Subcutaneous adipose tissue (tissue), 4 donors: ENCODE measurements around the gene HERC4. TPM values are rescaled to one million over a fixed set of nuclear protein-coding genes. Genes with fewer than 3 reads are reported as not detected.

Experiments used
- total RNA-seq, 4 donors: library from RNA; depleted of rRNA; stranded (reverse); fragments of >200 nt; gene quantifications; one replicate each; pipeline ENCODE4 v1.1.0, GENCODE V29; 2016
- TF ChIP-seq, protein P1 (sequence below): fragments of 450-650 bp; IDR thresholded peaks from one replicate; pipeline ENCODE4 v1.5.1; 2016; ENCODE audit warnings: low read depth, mild to moderate bottlenecking, control low read depth, antibody characterized with exemption, moderate library complexity

HERC4 gene
- total RNA-seq, 4 donors from 2014 or later: 57.7 to 80.8 (median 75.2) TPM

DNA sequence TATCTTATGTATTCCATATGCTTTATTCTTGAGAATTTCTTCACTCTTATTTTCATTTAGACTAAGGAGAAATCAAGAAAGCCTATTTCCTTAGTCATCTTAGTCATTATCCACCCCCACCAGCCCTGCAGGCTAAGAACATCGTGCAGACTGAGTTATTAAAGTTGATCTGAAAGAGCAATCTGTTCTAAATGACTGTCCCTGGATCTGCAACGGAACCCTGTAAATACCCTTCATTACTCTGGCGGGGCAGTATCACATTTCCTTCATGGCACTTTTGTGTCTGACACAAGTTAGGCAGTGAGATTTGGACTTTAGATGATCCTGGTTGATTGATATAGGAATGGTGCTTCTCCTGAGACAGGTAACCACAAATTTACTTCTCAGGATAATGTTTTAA is 30.7 kb upstream of the HERC4 start:
- TF ChIP-seq, protein P1, sequence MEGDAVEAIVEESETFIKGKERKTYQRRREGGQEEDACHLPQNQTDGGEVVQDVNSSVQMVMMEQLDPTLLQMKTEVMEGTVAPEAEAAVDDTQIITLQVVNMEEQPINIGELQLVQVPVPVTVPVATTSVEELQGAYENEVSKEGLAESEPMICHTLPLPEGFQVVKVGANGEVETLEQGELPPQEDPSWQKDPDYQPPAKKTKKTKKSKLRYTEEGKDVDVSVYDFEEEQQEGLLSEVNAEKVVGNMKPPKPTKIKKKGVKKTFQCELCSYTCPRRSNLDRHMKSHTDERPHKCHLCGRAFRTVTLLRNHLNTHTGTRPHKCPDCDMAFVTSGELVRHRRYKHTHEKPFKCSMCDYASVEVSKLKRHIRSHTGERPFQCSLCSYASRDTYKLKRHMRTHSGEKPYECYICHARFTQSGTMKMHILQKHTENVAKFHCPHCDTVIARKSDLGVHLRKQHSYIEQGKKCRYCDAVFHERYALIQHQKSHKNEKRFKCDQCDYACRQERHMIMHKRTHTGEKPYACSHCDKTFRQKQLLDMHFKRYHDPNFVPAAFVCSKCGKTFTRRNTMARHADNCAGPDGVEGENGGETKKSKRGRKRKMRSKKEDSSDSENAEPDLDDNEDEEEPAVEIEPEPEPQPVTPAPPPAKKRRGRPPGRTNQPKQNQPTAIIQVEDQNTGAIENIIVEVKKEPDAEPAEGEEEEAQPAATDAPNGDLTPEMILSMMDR: no peak

DNA sequence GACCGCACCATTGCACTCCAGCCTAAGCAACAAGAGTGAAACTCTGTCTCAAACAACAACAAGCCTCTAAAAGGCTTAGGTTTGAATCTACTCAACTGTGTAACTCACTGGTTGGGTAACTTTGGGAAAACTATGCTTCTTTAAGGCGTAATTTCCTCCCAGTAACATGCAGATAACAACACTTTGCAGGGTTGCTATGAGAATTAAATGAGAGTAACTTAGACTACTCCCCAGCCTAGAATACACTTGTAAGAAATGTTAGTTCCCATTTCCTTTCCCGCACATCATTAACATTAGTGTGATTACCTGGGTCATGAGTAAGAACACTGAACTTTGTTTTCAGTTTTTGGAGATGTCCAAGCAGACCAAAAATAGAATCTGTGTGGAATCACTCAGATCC is 28.8 kb upstream of the HERC4 start:
- TF ChIP-seq, protein P1: no peak

DNA sequence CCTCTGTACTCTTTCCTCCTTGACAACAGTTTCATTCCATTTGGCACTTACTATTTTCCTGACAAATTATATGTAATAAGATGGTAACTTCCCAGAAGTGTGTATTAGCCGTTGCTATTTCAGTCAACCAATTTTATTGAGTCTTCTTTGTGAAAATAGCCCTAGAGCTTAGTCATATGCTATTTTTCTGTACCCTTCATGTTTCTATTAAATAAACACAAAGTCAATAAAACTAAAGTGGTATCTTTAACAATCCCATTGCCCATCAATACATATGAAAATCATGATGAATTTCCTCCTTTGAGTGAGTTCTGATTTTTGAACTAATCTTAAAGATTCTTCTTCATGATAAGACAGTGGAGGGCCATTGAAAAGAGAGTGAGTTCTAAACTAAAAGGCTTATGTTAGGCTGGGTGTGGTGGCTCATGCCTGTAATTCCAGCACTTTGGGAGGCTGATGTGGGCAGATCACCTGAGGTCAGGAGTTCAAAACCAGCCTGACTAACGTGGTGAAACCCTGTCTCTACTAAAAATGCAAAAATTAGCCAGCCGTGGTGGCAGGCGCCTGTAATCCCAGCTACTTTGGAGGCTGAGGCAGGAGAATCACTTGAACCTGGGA is 28.3 kb upstream of the HERC4 start:
- TF ChIP-seq, protein P1: no peak

DNA sequence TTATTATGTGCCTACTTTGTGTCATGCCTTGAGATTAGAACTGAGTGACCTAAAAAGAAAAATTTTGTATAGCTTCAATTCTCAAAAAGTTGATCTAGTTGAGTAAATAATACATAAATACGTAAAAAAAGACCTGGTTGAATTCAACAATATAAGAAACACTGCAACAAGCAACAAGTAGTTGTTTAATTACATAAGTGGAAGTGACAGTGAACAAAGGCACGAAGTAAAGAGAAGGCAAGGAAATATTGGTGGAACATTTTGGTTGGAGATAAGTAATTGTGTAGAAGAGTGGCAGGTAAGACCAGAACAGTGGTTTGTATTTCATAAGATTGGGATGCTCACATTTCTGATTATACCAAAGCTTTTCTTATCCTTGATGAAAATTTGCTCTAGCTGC is 26.0 kb upstream of the HERC4 start:
- TF ChIP-seq, protein P1: no peak

DNA sequence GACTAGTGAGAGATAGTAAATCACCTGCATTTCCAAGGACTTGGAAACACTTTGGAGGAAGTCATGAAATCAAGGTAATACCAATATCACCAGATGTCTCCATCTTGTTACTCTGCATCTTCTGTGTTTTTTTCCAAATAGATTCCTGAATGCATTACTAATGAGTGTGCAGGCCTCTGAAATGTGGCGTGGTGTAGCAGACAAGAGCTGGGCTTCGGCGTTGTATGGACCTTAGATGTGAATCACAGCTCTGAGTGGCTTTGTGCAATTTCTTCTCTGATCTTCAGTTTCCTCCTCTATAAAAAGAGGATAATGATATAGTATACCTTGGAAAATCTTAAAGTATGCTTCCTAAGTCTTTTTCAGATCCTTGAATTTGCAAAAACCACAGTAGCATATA is 24.7 kb upstream of the HERC4 start:
- TF ChIP-seq, protein P1: no peak

DNA sequence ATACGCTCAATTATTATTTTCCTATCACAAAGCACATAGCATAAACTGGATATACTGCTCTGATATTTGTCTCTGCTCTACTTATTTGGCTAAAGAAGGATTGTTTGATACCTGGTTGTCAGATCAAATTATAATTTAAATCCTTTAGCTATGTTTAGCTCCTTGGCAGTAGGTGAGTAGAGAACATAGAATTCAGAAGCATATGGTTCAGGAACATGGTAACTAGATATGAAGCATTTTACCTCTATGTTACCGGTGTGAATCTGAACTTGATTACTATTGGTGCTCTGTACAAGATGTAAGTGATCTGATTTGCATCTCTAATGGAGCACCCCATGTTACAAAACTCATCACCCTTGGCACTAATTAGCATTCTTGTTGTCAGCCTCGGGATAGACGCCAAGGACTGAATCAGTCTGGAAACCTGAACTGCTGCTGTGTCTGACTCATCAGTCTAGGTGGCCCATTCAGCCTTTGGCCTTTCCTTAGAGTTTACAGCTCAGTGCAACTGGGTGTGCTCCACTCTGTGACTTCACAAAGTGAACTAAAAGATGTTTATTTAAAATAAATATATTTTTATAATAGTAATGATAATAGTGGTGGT is 21.9 kb upstream of the HERC4 start:
- TF ChIP-seq, protein P1: no peak

DNA sequence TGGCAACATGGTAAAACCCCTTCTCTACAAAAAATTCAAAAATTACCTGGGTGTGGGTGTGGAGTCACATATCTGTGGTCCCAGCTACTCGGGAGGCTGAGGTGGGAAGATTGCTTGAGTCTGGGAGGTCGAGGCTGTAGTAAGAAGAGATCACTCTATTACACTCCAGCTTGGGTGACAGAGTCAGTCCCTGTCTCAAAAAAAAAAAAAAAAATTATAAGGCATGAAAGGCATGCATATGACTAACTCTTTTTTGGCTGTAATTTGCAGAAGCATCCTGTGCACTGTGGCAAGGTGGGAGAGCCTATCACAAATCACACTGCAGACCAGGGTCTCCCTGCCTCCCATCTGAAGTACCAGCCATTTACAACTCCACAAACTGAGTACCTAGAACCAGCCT is 20.1 kb upstream of the HERC4 start:
- TF ChIP-seq, protein P1: no peak
